ENCODE measurements around the gene FOXO3.

Gene FOXO3

GRCh38 chr6:108689272-108690161 is 128.8 kb downstream of the FOXO3 start:
- DNase-seq = peak; percentile 52

GRCh38 chr6:108690326-108691049 is 129.8 kb downstream of the FOXO3 start:
- DNase-seq = no peak

- DNase-seq = no peak
These were observed 132.9 kb downstream of the FOXO3 start for GRCh38 chr6:108693430-108694154.

GRCh38 chr6:108694816-108695215 is 134.1 kb downstream of the FOXO3 start:
- no peak for DNase-seq

- no peak for DNase-seq
These were observed 136.9 kb downstream of the FOXO3 start for GRCh38 chr6:108697561-108698161.

GRCh38 chr6:108698593-108699289 is 138.0 kb downstream of the FOXO3 start:
- no peak for DNase-seq

- DNase-seq = no peak
These were observed 138.7 kb downstream of the FOXO3 start for GRCh38 chr6:108699290-108700041.

GRCh38 chr6:108702106-108702851 is 141.6 kb downstream of the FOXO3 start:
- DNase-seq = no peak

GRCh38 chr6:108706649-108707048 is 145.9 kb downstream of the FOXO3 start:
- DNase-seq = no peak

GRCh38 chr6:108707328-108707976 is 146.7 kb downstream of the FOXO3 start:
- DNase-seq = no peak

- no peak for DNase-seq
These were observed 149.3 kb downstream of the FOXO3 start for GRCh38 chr6:108710030-108710429.

GRCh38 chr6:108710551-108710950 is 149.8 kb downstream of the FOXO3 start:
- no peak for DNase-seq

- DNase-seq = no peak
These were observed 150.4 kb downstream of the FOXO3 start for GRCh38 chr6:108711071-108711470.

- no peak for DNase-seq
These were observed 151.1 kb downstream of the FOXO3 start for GRCh38 chr6:108711826-108712225.

- DNase-seq = no peak
These were observed 152.2 kb downstream of the FOXO3 start for GRCh38 chr6:108712946-108713345.

- peak; percentile 10 for DNase-seq
These were observed 153.5 kb downstream of the FOXO3 start for GRCh38 chr6:108714101-108714765.

- DNase-seq = no peak
These were observed 154.2 kb downstream of the FOXO3 start for GRCh38 chr6:108714766-108715414.

GRCh38 chr6:108715832-108716231 is 155.1 kb downstream of the FOXO3 start:
- no peak for DNase-seq
